ENCODE data around the gene ANKRD66.

DNA sequence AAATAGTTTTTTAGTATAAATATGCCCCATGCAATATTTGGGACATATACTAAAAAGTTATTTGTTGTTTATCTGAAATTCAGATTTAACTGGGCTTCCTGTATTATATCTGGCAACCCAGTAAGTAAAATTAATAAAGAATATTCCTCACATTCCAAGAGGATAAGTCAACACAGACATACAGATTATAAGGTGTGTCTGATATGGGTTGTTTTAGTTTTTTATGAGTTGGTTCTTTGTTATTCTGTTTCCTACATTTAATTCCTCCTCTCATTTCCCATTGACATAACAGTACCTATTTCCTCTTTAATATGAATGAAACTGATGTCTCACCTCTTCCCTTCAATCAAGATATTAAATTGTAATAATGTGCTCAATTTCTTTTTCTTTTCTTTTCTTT, 9.8 kb upstream of the ANKRD66 start:
- TF ChIP-seq, protein P1, sequence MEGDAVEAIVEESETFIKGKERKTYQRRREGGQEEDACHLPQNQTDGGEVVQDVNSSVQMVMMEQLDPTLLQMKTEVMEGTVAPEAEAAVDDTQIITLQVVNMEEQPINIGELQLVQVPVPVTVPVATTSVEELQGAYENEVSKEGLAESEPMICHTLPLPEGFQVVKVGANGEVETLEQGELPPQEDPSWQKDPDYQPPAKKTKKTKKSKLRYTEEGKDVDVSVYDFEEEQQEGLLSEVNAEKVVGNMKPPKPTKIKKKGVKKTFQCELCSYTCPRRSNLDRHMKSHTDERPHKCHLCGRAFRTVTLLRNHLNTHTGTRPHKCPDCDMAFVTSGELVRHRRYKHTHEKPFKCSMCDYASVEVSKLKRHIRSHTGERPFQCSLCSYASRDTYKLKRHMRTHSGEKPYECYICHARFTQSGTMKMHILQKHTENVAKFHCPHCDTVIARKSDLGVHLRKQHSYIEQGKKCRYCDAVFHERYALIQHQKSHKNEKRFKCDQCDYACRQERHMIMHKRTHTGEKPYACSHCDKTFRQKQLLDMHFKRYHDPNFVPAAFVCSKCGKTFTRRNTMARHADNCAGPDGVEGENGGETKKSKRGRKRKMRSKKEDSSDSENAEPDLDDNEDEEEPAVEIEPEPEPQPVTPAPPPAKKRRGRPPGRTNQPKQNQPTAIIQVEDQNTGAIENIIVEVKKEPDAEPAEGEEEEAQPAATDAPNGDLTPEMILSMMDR (IDR thresholded peaks at IDR 0.05; ENCODE audit: borderline replicate concordance, extremely low read depth, low read length, poor library complexity, severe bottlenecking) = no peak
- no peak for TF ChIP-seq EZH2 (IDR thresholded peaks at IDR 0.05; ENCODE audit: borderline replicate concordance, low read depth, low read length, severe bottlenecking)
